HUES64 (cell line): ENCODE results near the gene NHEJ1.

ENCODE experiments used
- H3K27ac ChIP-seq: 2 replicates; pipeline ENCODE4 v1.7.0; 2013; ENCODE audit warnings: low read depth, low read length, inconsistent platforms
- H3K27me3 ChIP-seq: 2 replicates; pipeline ENCODE4 v1.6.1; 2013; ENCODE audit warnings: mild to moderate bottlenecking, low read length; ENCODE audit not compliant: insufficient read depth
- H3K36me3 ChIP-seq: 2 replicates; pipeline ENCODE4 v1.6.1; 2013; ENCODE audit warnings: mild to moderate bottlenecking, low read length; ENCODE audit not compliant: insufficient read depth
- H3K4me1 ChIP-seq: 2 replicates; pipeline ENCODE4 v1.6.1; 2013; ENCODE audit warnings: mild to moderate bottlenecking, low read length, moderate library complexity; ENCODE audit not compliant: insufficient read depth
- H3K4me3 ChIP-seq: 2 replicates; pipeline ENCODE4 v1.5.1; 2013; ENCODE audit warnings: mild to moderate bottlenecking, low read length, moderate library complexity
- H3K9ac ChIP-seq: 2 replicates; pipeline ENCODE4 v1.6.1; 2013; ENCODE audit warnings: mild to moderate bottlenecking, low read depth, low read length
- H3K9me3 ChIP-seq: 2 replicates; pipeline ENCODE4 v1.6.1; 2013; ENCODE audit warnings: low read depth, low read length; ENCODE audit not compliant: insufficient read depth
- WGBS: fragments of 150-250, 120-280 bp; methylation state at CpG from one replicate; pipeline ENCODE4 v1.1.7; 2013; ENCODE audit warnings: missing lambda C conversion rate; 5-methylcytosine and 5-hydroxymethylcytosine counted together

Gene NHEJ1

GRCh38 chr2:219116776-219117646, 43.6 kb downstream of the NHEJ1 start:
- Histone ChIP-seq H3K27ac (no peak overlapping the region), H3K9ac (no peak overlapping the region), H3K36me3 (no peaks in the 10 kb centered on the region), H3K4me3 (no peak overlapping the region), H3K4me1 (peaks cover 3% of the 10 kb centered on the region; the same call in 1 of the 2 replicates), H3K9me3 (no peaks in the 10 kb centered on the region), H3K27me3 (no peaks in the 10 kb centered on the region)
- 91% methylated on average over 8 of the region's 8 CpGs for WGBS

- H3K4me3 ChIP-seq, result no peak overlapping the region
- H3K27me3 ChIP-seq, result no peaks in the 10 kb centered on the region
- H3K4me1 ChIP-seq, result no peaks in the 10 kb centered on the region
- H3K27ac ChIP-seq, result no peak overlapping the region
- H3K36me3 ChIP-seq, result no peaks in the 10 kb centered on the region
- no peak overlapping the region for H3K9ac ChIP-seq
- H3K9me3 ChIP-seq, result no peaks in the 10 kb centered on the region
- WGBS, result 88% methylated on average over 9 of the region's 9 CpGs
These were observed 47.8 kb downstream of the NHEJ1 start for GRCh38 chr2:219112651-219113338.

- Histone ChIP-seq H3K27me3 (no peaks in the 10 kb centered on the region), H3K9me3 (no peaks in the 10 kb centered on the region), H3K4me1 (no peaks in the 10 kb centered on the region), H3K27ac (no peak overlapping the region), H3K36me3 (no peaks in the 10 kb centered on the region), H3K9ac (no peak overlapping the region), H3K4me3 (no peak overlapping the region)
- WGBS, result 96% methylated on average over 2 of the region's 2 CpGs
These were observed 48.6 kb downstream of the NHEJ1 start for GRCh38 chr2:219112062-219112406.

- H3K9me3 ChIP-seq, result no peaks in the 10 kb centered on the region
- WGBS, result 88% methylated on average over 5 of the region's 5 CpGs
- no peaks in the 10 kb centered on the region for H3K27me3 ChIP-seq
- H3K4me3 ChIP-seq, result no peak overlapping the region
- H3K9ac ChIP-seq, result no peak overlapping the region
- H3K27ac ChIP-seq, result no peak overlapping the region
- no peaks in the 10 kb centered on the region for H3K4me1 ChIP-seq
- no peaks in the 10 kb centered on the region for H3K36me3 ChIP-seq
These were observed 49.1 kb downstream of the NHEJ1 start for GRCh38 chr2:219111375-219112061.

GRCh38 chr2:219109471-219109870, 51.1 kb downstream of the NHEJ1 start:
- WGBS, result 37% methylated on average over 2 of the region's 3 CpGs
- Histone ChIP-seq H3K4me3 (no peak overlapping the region), H3K27ac (no peak overlapping the region), H3K27me3 (no peaks in the 10 kb centered on the region), H3K4me1 (no peaks in the 10 kb centered on the region), H3K9me3 (no peaks in the 10 kb centered on the region), H3K9ac (no peak overlapping the region), H3K36me3 (no peaks in the 10 kb centered on the region)

GRCh38 chr2:219107758-219108157, 52.9 kb downstream of the NHEJ1 start:
- H3K9ac ChIP-seq, result no peak overlapping the region
- H3K27me3 ChIP-seq, result no peaks in the 10 kb centered on the region
- no peaks in the 10 kb centered on the region for H3K36me3 ChIP-seq
- WGBS, result 89% methylated on average over 8 of the region's 8 CpGs
- H3K4me3 ChIP-seq, result no peak overlapping the region
- no peaks in the 10 kb centered on the region for H3K9me3 ChIP-seq
- H3K4me1 ChIP-seq, result no peaks in the 10 kb centered on the region
- no peak overlapping the region for H3K27ac ChIP-seq

- no peaks in the 10 kb centered on the region for H3K36me3 ChIP-seq
- no peak overlapping the region for H3K9ac ChIP-seq
- no peaks in the 10 kb centered on the region for H3K4me1 ChIP-seq
- H3K9me3 ChIP-seq, result no peaks in the 10 kb centered on the region
- no peak overlapping the region for H3K4me3 ChIP-seq
- no peaks in the 10 kb centered on the region for H3K27me3 ChIP-seq
- no peak overlapping the region for H3K27ac ChIP-seq
- WGBS, result 85% methylated on average over 3 of the region's 3 CpGs
These were observed 54.4 kb downstream of the NHEJ1 start for GRCh38 chr2:219106251-219106650.

GRCh38 chr2:219104107-219105035, 56.2 kb downstream of the NHEJ1 start:
- 70% methylated on average over 2 of the region's 4 CpGs for WGBS
- no peak overlapping the region for H3K9ac ChIP-seq
- no peak overlapping the region for H3K4me3 ChIP-seq
- no peaks in the 10 kb centered on the region for H3K9me3 ChIP-seq
- no peaks in the 10 kb centered on the region for H3K27me3 ChIP-seq
- H3K27ac ChIP-seq, result no peak overlapping the region
- H3K4me1 ChIP-seq, result no peaks in the 10 kb centered on the region
- H3K36me3 ChIP-seq, result no peaks in the 10 kb centered on the region

GRCh38 chr2:219099329-219099728, 61.3 kb downstream of the NHEJ1 start:
- Histone ChIP-seq H3K9me3 (no peaks in the 10 kb centered on the region), H3K4me3 (no peak overlapping the region), H3K27me3 (no peaks in the 10 kb centered on the region), H3K9ac (no peak overlapping the region), H3K4me1 (no peaks in the 10 kb centered on the region), H3K36me3 (no peaks in the 10 kb centered on the region), H3K27ac (no peak overlapping the region)
- WGBS, result 67% methylated on average over 1 of the region's 1 CpG

- Histone ChIP-seq H3K9ac (no peak overlapping the region), H3K27ac (no peak overlapping the region), H3K9me3 (no peaks in the 10 kb centered on the region), H3K4me3 (no peak overlapping the region), H3K27me3 (no peaks in the 10 kb centered on the region), H3K36me3 (no peaks in the 10 kb centered on the region), H3K4me1 (no peaks in the 10 kb centered on the region)
- WGBS, result 88% methylated on average over 1 of the region's 1 CpG
These were observed 65.1 kb downstream of the NHEJ1 start for GRCh38 chr2:219095406-219095935.
